Activated T-cell treated with anti-CD3 and anti-CD28 coated beads for 4 hours (primary cell): Measurements from ENCODE around the gene CEP152.
"Not testable (repeated sequence)": the region's sequence is repeated elsewhere in the genome, so short reads cannot be mapped to it uniquely, and the experiment has no call there.

Experiments
- DNase-seq: peaks from one replicate; pipeline ENCODE4 v3.0.0-alpha.2; 2020

Gene CEP152

GRCh38 chr15:48806151-48806550 lies 4.7 kb downstream of the CEP152 start:
- no peak for DNase-seq

GRCh38 chr15:48805591-48805990 lies 5.3 kb downstream of the CEP152 start:
- DNase-seq: no peak

- no peak for DNase-seq
These were observed 7.0 kb downstream of the CEP152 start for GRCh38 chr15:48803877-48804276.

GRCh38 chr15:48802867-48803266 lies 8.0 kb downstream of the CEP152 start:
- DNase-seq: no peak

GRCh38 chr15:48802257-48802656 lies 8.6 kb downstream of the CEP152 start:
- DNase-seq: no peak

- DNase-seq: no peak
These were observed 9.9 kb downstream of the CEP152 start for GRCh38 chr15:48800811-48801455.

- no peak for DNase-seq
These were observed 10.6 kb downstream of the CEP152 start for GRCh38 chr15:48800245-48800644.

GRCh38 chr15:48798319-48798718 lies 12.6 kb downstream of the CEP152 start:
- no peak for DNase-seq

GRCh38 chr15:48796930-48797329 lies 13.9 kb downstream of the CEP152 start:
- no peak for DNase-seq

GRCh38 chr15:48796521-48796920 lies 14.3 kb downstream of the CEP152 start:
- no peak for DNase-seq

- DNase-seq: no peak
These were observed 15.0 kb downstream of the CEP152 start for GRCh38 chr15:48795901-48796300.

GRCh38 chr15:48794697-48795134 lies 16.2 kb downstream of the CEP152 start:
- no peak for DNase-seq

- no peak for DNase-seq
These were observed 18.5 kb downstream of the CEP152 start for GRCh38 chr15:48792408-48792807.

- DNase-seq: not testable (repeated sequence)
These were observed 20.3 kb downstream of the CEP152 start for GRCh38 chr15:48790466-48791115.

GRCh38 chr15:48785712-48786111 lies 25.2 kb downstream of the CEP152 start:
- DNase-seq: no peak

GRCh38 chr15:48785195-48785594 lies 25.7 kb downstream of the CEP152 start:
- no peak for DNase-seq

GRCh38 chr15:48784756-48785155 lies 26.1 kb downstream of the CEP152 start:
- DNase-seq: no peak

GRCh38 chr15:48782911-48783310 lies 28.0 kb downstream of the CEP152 start:
- DNase-seq: no peak

- DNase-seq: no peak
These were observed 29.3 kb downstream of the CEP152 start for GRCh38 chr15:48781481-48782081.

- no peak for DNase-seq
These were observed 29.9 kb downstream of the CEP152 start for GRCh38 chr15:48781017-48781416.

GRCh38 chr15:48778331-48778730 lies 32.5 kb downstream of the CEP152 start:
- no peak for DNase-seq

GRCh38 chr15:48777645-48778330 lies 33.1 kb downstream of the CEP152 start:
- no peak for DNase-seq

GRCh38 chr15:48775546-48775945 lies 35.3 kb downstream of the CEP152 start:
- no peak for DNase-seq

- DNase-seq: no peak
These were observed 36.4 kb downstream of the CEP152 start for GRCh38 chr15:48774484-48774883.
